ENCODE data around the gene PCNX3. TPM values are rescaled to one million over a fixed set of nuclear protein-coding genes. Genes with fewer than 3 reads are reported as not detected.

Gene PCNX3
- total and polyA plus RNA-seq, 2 experiments from 2014 or later: 8.1 to 23.5 TPM

GRCh38 chr11:65653229-65654225 lies 38.0 kb downstream of the PCNX3 start:
- Histone ChIP-seq H3K36me3 (ENCODE audit: low read depth) (peaks cover 32% of the 10 kb centered on the region; the same call in 1 of the 2 replicates), H3K9me3 (ENCODE audit: low read depth) (no peaks in the 10 kb centered on the region), H3K4me1 (ENCODE audit: insufficient read depth) (peaks cover 10% of the 10 kb centered on the region), H3K4me3 (peak overlapping the region; percentile 67), H3K4me2 (ENCODE audit: unreplicated experiment) (peak overlapping the region; percentile 74), H3K27ac (peak overlapping the region; percentile 88), H3K9ac (peak overlapping the region; percentile 82), H3K79me2 (ENCODE audit: insufficient read depth) (peaks cover 26% of the 10 kb centered on the region; the same call in 1 of the 2 replicates), H2AFZ (peak overlapping the region; percentile 65; the same call in 1 of the 2 replicates), H3K27me3 (replicated peaks; ENCODE audit: insufficient read depth) (no peaks in the 10 kb centered on the region), H3F3A (ENCODE audit: insufficient read depth) (peaks cover 56% of the 10 kb centered on the region), H4K20me1 (ENCODE audit: insufficient read depth) (no peaks in the 10 kb centered on the region), H3K9me2 (ENCODE audit: insufficient read depth) (no peaks in the 10 kb centered on the region)
- 48 to 49% methylated on average over 12 of the region's 12 CpGs for WGBS, 2 experiments (ENCODE audit: low coverage in 1 of 2, low lambda C conversion rate in 2 of 2, missing lambda C conversion rate in 2 of 2)
- in situ Hi-C loops (cut with MboI): no loop called here
- DNase-seq: peak; percentile 43
- TF ChIP-seq EZH2phosphoT487 (IDR thresholded peaks at IDR 0.05; ENCODE audit: insufficient read depth, low read depth) (no peak), EZH2 (IDR thresholded peaks at IDR 0.05; ENCODE audit: insufficient read depth, poor library complexity, severe bottlenecking) (no peak)

GRCh38 chr11:65654375-65655349 lies 39.1 kb downstream of the PCNX3 start:
- 77 to 85% methylated on average over 12 to 14 of the region's 14 CpGs for WGBS, 2 experiments (ENCODE audit: low coverage in 1 of 2, low lambda C conversion rate in 2 of 2, missing lambda C conversion rate in 2 of 2)

GRCh38 chr11:65655570-65656332 lies 40.2 kb downstream of the PCNX3 start:
- Histone ChIP-seq H2AFZ (no peak overlapping the region), H3K9me2 (ENCODE audit: insufficient read depth) (no peaks in the 10 kb centered on the region), H4K20me1 (ENCODE audit: insufficient read depth) (no peaks in the 10 kb centered on the region), H3K4me3 (no peak overlapping the region), H3K27me3 (replicated peaks; ENCODE audit: insufficient read depth) (no peaks in the 10 kb centered on the region), H3K4me2 (ENCODE audit: unreplicated experiment) (no peak overlapping the region), H3K27ac (0 out of 2 replicates have a peak overlapping the region, but pooled peaks have one; percentile 2), H3K9me3 (ENCODE audit: low read depth) (no peaks in the 10 kb centered on the region), H3F3A (ENCODE audit: insufficient read depth) (peaks cover 60% of the 10 kb centered on the region), H3K79me2 (ENCODE audit: insufficient read depth) (peaks cover 48% of the 10 kb centered on the region), H3K36me3 (ENCODE audit: low read depth) (peaks cover 50% of the 10 kb centered on the region; the same call in 1 of the 2 replicates), H3K4me1 (ENCODE audit: insufficient read depth) (peaks cover 10% of the 10 kb centered on the region), H3K9ac (no peak overlapping the region)
- TF ChIP-seq EZH2 (IDR thresholded peaks at IDR 0.05; ENCODE audit: insufficient read depth, poor library complexity, severe bottlenecking): no peak
- no peak for TF ChIP-seq EZH2phosphoT487 (IDR thresholded peaks at IDR 0.05; ENCODE audit: insufficient read depth, low read depth)
- DNase-seq: no peak
- 79 to 83% methylated on average over 15 to 16 of the region's 16 CpGs for WGBS, 2 experiments (ENCODE audit: low coverage in 1 of 2, low lambda C conversion rate in 2 of 2, missing lambda C conversion rate in 2 of 2)
- in situ Hi-C loops (cut with MboI): no loop called here

More at GRCh38 chr11:65654375-65655349, 39.1 kb downstream of the PCNX3 start:
- no peak for DNase-seq
- no peak for TF ChIP-seq EZH2phosphoT487 (IDR thresholded peaks at IDR 0.05; ENCODE audit: insufficient read depth, low read depth)
- TF ChIP-seq EZH2 (IDR thresholded peaks at IDR 0.05; ENCODE audit: insufficient read depth, poor library complexity, severe bottlenecking): no peak
- no peaks in the 10 kb centered on the region for H3K9me3 ChIP-seq (ENCODE audit: low read depth)
- H3K4me2 ChIP-seq (ENCODE audit: unreplicated experiment): no peak overlapping the region
- H3K27me3 ChIP-seq (replicated peaks; ENCODE audit: insufficient read depth): no peaks in the 10 kb centered on the region
- H3K9ac ChIP-seq: peak overlapping the region; percentile 82; the same call in 1 of the 2 replicates
- H3F3A ChIP-seq (ENCODE audit: insufficient read depth): peaks cover 56% of the 10 kb centered on the region
- H3K4me3 ChIP-seq: no peak overlapping the region
- H3K79me2 ChIP-seq (ENCODE audit: insufficient read depth): peaks cover 37% of the 10 kb centered on the region
- H2AFZ ChIP-seq: no peak overlapping the region
- H3K27ac ChIP-seq: peak overlapping the region; percentile 88; the same call in 1 of the 2 replicates
- peaks cover 43% of the 10 kb centered on the region; the same call in 1 of the 2 replicates for H3K36me3 ChIP-seq (ENCODE audit: low read depth)
- in situ Hi-C loops (cut with MboI): no loop called here
- H3K4me1 ChIP-seq (ENCODE audit: insufficient read depth): peaks cover 10% of the 10 kb centered on the region
- no peaks in the 10 kb centered on the region for H3K9me2 ChIP-seq (ENCODE audit: insufficient read depth)
- no peaks in the 10 kb centered on the region for H4K20me1 ChIP-seq (ENCODE audit: insufficient read depth)
